ENCODE data around the gene AURKAIP1.
"Not testable (repeated sequence)": the region's sequence is repeated elsewhere in the genome, so short reads cannot be mapped to it uniquely, and the experiment has no call there.

AURKAIP1 gene

DNA sequence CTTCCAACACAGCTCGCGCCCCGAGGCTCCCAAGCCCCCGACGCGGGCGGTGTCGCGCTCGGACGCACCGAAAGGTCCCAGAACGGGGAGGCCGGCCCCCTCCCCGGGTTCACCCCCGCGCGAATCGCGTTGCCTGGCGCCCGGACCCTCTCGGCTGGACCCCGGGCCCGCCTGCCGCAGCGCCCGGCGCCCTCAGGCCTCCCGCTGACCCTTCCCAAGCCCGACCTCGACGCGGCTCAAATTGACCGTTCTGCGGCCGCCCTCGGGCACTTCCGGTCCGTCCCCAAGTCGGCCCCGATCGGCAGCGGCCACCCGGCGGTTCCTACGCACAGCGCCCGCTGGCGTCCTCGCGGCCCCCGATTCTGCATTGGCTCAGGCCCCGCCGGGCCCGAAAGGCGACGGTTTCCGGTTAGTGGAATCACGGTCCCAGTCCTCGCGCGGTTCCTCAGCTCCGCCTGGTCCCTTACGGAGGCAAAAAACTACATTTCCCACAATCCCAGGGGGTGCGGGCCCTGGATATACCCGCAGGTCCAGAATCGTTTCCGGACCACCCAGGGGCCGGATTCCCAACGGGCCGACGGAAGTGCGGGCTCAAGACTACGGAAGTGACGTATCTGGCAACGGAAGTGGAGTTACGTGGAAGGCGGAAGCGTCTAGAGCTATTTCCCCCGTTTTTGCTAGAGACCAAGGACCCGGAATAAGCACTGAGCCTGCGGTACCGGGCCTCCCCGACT lies at the start of gene AURKAIP1:
Gene AURKAIP1 (minus strand): TSS at position 279 of the 734 bp plus-strand sequence. CDS start 451 bp downstream, outside the sequence.
- peak; percentile 100 for DNase-seq

- DNase-seq = no peak
These were observed 49.7 kb upstream of the AURKAIP1 start for GRCh38 chr1:1424707-1425106.

GRCh38 chr1:1423245-1423597 lies 48.2 kb upstream of the AURKAIP1 start:
- no peak for DNase-seq

DNA sequence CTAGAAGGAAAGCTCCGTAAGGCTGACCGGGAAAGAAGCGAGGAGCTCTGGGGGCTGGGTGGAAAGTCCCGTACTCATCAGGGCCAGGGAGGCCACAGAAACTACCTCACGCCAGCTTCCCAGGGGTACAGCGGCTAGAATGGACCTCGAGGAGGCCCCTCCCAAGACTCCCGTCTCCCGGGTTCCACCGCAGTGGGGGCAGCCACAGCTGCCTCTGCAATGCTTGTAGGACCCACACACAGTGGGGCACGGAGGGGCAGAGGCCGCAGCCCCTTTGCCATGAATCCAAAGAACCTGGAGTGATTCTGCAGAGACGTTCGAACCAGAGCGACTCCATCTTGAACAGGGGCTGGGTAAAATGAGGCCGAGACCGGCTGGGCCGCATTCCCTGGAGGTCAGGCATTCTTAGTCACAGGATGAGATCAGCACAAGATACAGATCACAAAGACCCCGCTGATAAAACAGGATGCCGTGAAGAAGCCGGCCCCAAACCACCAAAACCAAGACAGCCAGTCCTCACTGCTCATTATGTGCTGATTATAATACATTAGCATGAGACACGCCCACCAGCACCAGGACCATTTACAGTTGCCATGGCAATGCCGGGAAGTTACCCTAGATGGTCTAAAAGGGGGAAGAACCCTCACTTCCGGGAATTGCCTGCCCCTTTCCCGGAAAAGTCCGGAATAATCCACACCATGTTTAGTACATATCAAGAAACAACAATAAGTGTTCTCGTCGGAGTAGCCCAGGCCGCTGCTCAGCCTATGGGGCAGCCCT lies 47.6 kb upstream of the AURKAIP1 start:
- DNase-seq = peak in 1 of 3 donors; percentile 34

DNA sequence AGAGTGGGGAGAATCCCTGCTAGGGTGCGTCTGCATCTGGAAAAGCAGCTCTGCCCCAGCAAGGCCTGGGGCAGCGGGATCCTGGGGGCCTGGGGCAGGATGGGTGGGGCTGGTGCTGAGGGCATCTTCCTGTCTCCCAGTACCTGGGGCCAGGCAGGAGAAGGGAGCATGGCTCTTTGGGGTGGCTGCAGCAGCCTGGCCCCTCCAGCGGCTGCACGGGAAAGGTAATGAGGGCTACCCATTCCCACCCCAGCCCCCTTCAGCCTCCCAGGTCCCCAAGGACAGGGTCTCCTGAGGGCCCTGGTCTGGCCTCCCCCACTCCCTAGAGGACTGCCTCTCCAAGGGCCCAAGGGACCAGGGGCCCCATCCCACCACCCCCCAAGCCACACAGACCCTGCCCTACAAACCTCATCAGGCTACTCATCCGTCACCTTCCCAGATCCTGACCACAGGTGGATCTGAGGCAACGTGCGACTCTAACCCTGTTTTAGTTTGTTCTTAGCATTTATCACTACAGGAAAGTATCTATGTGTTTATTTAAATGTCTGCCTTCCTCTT lies 47.0 kb upstream of the AURKAIP1 start:
- no peak for DNase-seq

GRCh38 chr1:1421147-1421906 lies 46.3 kb upstream of the AURKAIP1 start, which contains the start of gene ANKRD65:
ANKRD65 (minus strand) TSS chr1:1421276; CDS start chr1:1421005, 271 bp downstream.
- DNase-seq = no peak

- DNase-seq = no peak
These were observed 45.7 kb upstream of the AURKAIP1 start for GRCh38 chr1:1420654-1421141.

- DNase-seq = peak; percentile 25 to 70 (median 45)
These were observed 45.0 kb upstream of the AURKAIP1 start for GRCh38 chr1:1419813-1420653.

GRCh38 chr1:1419363-1419812 lies 44.4 kb upstream of the AURKAIP1 start:
- no peak for DNase-seq

DNA sequence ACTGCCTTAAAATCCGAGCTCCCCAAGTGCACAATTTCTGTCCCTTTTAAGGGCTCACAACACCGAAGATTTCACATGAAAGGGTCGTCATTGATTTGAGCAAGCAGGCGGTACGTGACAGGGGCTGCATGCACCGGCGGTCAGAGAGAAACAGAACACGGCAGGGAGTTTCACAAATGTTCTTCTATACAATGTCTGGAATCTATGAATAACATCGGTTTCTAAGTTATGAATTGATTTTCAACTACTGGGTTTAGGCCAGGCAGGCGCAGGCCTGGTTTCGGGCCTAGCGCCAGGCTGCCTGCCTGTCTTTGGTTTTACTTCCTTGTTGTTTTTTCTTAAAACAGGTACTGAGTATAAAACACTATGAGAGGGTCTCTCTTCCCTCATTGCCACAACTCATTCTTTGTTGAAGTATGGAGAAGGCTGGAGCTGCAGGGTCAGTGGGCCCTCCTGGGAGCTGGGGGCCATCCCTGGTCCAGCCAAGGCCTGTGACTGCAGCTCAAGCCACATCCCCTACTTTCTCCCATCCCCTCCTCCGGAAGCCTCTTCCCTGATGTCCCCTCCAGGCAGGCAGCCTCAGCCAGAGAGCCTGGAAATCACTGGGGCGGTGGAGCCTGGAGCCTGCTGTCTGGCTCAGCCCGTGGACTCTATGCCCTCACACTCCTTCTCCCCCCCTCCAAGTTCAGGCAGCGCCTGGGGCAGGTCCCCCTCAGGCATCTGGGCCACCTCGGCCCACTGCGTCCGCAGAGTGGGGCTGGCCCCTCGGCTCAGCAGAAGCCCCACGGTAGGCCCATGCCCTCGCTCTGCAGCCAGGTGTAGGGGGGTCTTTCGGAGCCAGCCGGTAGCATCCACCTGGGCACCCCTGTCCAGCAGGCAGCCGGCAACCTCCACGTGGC lies 43.7 kb upstream of the AURKAIP1 start:
- DNase-seq = no peak

DNA sequence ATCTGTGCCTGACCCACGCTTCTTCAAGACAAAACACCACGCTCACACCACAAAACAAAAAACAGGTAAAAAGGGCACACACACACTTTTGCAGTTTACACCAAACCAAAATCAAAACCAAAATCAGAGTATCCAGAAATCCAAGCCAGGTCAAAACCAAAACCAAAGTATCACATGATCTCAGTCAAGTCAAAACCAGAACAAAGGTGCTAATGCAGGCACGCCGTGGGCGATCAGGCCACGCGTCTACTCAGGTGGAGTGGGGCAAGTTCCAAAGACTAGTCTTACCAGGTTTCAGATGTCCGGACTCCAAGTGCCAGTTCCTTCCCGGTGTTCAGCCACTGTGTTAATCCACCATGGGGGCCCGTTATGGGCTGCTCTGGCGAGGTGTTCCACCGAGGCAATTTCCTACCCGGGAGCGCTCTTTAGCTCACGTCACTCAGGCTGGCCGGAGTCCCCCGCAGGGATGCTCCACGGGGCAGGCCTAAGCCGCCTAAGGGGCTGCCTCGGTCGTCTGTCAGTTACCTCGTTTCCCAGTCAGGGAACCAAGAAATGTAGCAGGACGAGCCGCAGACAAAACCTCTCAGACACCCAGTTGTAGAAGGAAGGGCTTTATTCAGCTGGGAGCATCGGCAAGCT lies 42.9 kb upstream of the AURKAIP1 start:
- DNase-seq = not testable (repeated sequence)

GRCh38 chr1:1417396-1417795 lies 42.4 kb upstream of the AURKAIP1 start:
- DNase-seq = not testable (repeated sequence)

- DNase-seq = no peak
These were observed 40.7 kb upstream of the AURKAIP1 start for GRCh38 chr1:1415751-1416150.

DNA sequence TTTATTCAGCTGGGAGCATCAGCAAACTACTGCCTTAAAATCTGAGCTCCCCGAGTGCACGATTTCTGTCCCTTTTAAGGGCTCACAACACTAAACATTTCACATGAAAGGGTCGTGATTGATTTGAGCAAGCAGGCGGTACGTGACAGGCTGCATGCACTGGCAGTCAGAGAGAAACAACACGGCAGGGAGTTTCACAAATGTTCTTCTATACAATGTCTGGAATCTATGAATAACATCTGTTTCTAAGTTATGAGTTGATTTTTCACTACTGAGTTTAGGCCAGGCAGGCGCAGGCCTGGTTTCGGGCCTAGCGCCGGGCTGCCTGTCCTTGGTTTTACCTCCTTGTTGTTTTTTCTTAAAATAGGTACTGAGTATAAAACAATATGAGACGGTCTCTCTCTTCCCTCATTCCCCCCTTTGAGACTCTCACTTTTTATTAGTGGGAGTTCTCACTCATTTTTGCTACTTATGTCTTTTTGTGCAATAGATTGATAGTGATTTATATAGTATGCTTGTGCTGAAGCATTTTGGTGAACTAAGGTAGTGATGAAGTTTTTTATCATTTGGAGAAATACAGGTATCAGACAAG lies 37.4 kb upstream of the AURKAIP1 start:
- not testable (repeated sequence) for DNase-seq

DNA sequence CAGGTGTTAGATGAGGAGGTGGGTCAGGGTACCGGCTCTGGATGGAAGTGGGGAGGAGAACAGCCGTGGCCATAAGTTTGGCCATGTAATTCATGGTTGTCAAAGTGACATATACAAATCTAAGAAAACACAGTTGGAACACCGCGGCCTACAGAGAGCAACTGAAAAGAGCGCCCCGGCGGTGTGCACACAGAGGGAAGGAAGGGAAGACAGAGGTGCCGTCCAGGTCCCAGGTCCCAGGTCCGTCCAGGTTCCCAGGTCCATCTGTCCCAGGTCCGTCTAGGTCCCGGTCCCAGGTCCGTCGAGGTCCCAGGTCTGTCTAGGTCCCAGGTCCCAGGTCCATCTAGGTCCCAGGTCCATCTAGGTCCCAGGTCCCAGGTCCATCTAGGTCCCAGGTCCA lies 36.6 kb upstream of the AURKAIP1 start:
- DNase-seq = no peak

DNA sequence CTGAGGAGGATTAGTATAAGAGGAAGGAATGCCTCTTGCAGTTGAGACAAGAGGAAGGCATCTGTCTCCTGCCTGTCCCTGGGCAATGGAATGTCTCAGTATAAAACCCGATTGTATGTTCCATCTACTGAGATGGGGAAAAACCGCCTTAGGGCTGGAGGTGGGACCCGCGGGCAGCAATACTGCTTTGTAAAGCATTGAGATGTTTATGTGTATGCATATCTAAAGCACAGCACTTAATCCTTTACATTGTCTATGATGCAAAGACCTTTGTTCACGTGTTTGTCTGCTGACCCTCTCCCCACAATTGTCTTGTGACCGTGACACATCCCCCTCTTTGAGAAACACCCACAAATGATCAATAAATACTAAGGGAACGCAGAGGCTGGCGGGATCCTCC lies 35.2 kb upstream of the AURKAIP1 start:
- not testable (repeated sequence) for DNase-seq

- DNase-seq = peak; percentile 42 to 55 (median 54)
These were observed 32.8 kb upstream of the AURKAIP1 start for GRCh38 chr1:1407636-1408318.

GRCh38 chr1:1406821-1407635 lies 32.0 kb upstream of the AURKAIP1 start, which contains the start of gene MRPL20:
MRPL20 (minus strand) TSS chr1:1407293; CDS start chr1:1407217, 76 bp downstream.
- DNase-seq = peak; percentile 97

All from suppressor macrophage treated with lipopolysaccharide for 1 hour (primary cell).